ENCODE measurements around the gene SNAI3. TPM values are rescaled to one million over a fixed set of nuclear protein-coding genes. Genes with fewer than 3 reads are reported as not detected.

The SNAI3 gene
- total RNA-seq, 1 donor from 2014 or later: not detected

GRCh38 chr16:88661468-88661867 is 24.8 kb downstream of the SNAI3 start:
- H3K36me3 ChIP-seq: no peaks in the 10 kb centered on the region
- TF ChIP-seq POLR2A (IDR thresholded peaks at IDR 0.05) (no peak), POLR2AphosphoS5 (IDR thresholded peaks at IDR 0.05; ENCODE audit: insufficient read depth in 1 of 2, low read depth in 1 of 2) (no peak)
- TF ChIP-seq, protein P1, sequence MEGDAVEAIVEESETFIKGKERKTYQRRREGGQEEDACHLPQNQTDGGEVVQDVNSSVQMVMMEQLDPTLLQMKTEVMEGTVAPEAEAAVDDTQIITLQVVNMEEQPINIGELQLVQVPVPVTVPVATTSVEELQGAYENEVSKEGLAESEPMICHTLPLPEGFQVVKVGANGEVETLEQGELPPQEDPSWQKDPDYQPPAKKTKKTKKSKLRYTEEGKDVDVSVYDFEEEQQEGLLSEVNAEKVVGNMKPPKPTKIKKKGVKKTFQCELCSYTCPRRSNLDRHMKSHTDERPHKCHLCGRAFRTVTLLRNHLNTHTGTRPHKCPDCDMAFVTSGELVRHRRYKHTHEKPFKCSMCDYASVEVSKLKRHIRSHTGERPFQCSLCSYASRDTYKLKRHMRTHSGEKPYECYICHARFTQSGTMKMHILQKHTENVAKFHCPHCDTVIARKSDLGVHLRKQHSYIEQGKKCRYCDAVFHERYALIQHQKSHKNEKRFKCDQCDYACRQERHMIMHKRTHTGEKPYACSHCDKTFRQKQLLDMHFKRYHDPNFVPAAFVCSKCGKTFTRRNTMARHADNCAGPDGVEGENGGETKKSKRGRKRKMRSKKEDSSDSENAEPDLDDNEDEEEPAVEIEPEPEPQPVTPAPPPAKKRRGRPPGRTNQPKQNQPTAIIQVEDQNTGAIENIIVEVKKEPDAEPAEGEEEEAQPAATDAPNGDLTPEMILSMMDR (IDR thresholded peaks at IDR 0.05): no peak
- H3K9me3 ChIP-seq: no peaks in the 10 kb centered on the region
- no peaks in the 10 kb centered on the region for H3K27me3 ChIP-seq
- peaks cover 9% of the 10 kb centered on the region for H3K4me1 ChIP-seq
- H3K4me3 ChIP-seq: no peak overlapping the region
- DNase-seq (ENCODE audit: extremely low spot score in 2 of 2): no peak
- H3K27ac ChIP-seq: no peak overlapping the region
- intact Hi-C loops (cut with DNase I): no loop called here

GRCh38 chr16:88659160-88659559 is 27.1 kb downstream of the SNAI3 start:
- H3K27me3 ChIP-seq: no peaks in the 10 kb centered on the region
- no peak for TF ChIP-seq POLR2AphosphoS5 (IDR thresholded peaks at IDR 0.05; ENCODE audit: insufficient read depth in 1 of 2, low read depth in 1 of 2)
- TF ChIP-seq POLR2A (IDR thresholded peaks at IDR 0.05): no peak
- TF ChIP-seq, protein P1 (IDR thresholded peaks at IDR 0.05): no peak

DNA sequence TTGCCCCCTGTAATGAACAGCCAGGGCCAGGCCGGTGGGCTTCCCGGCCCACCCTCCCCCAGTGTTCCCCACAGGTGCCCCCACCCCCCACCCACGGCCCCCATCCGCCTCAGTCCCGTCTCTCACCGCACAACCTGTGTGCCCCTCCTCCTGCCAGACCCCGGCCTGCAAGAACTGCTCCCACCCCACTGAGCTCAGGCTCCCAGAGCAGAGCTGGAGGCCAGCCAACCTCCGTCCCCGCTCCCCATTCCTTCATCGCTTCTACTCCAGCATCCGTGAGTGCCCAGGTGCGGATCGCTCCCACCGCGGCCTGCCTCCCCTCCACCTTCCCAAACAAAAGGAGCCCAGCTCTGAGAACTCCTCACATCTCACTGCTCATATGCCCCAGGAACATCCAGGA is 27.6 kb downstream of the SNAI3 start:
- no peaks in the 10 kb centered on the region for H3K27me3 ChIP-seq
- no peaks in the 10 kb centered on the region for H3K36me3 ChIP-seq
- H3K4me3 ChIP-seq: no peak overlapping the region
- DNase-seq (ENCODE audit: extremely low spot score in 2 of 2): no peak
- no peaks in the 10 kb centered on the region for H3K9me3 ChIP-seq
- TF ChIP-seq, protein P1 (IDR thresholded peaks at IDR 0.05): no peak
- TF ChIP-seq POLR2A (IDR thresholded peaks at IDR 0.05) (no peak), POLR2AphosphoS5 (IDR thresholded peaks at IDR 0.05; ENCODE audit: insufficient read depth in 1 of 2, low read depth in 1 of 2) (no peak)
- H3K4me1 ChIP-seq: peaks cover 9% of the 10 kb centered on the region
- intact Hi-C loops (cut with DNase I): no loop called here
- no peak overlapping the region for H3K27ac ChIP-seq

More at GRCh38 chr16:88659160-88659559, 27.1 kb downstream of the SNAI3 start:
- Histone ChIP-seq H3K27ac (no peak overlapping the region), H3K4me3 (no peak overlapping the region), H3K4me1 (peaks cover 9% of the 10 kb centered on the region), H3K36me3 (no peaks in the 10 kb centered on the region), H3K9me3 (no peaks in the 10 kb centered on the region)
- DNase-seq (ENCODE audit: extremely low spot score in 2 of 2): no peak
- intact Hi-C loops (cut with DNase I): no loop called here

- no peaks in the 10 kb centered on the region for H3K9me3 ChIP-seq
- H3K4me1 ChIP-seq: peaks cover 6% of the 10 kb centered on the region
- H3K27ac ChIP-seq: no peak overlapping the region
- DNase-seq (ENCODE audit: extremely low spot score in 2 of 2): no peak
- TF ChIP-seq POLR2A (IDR thresholded peaks at IDR 0.05) (no peak), POLR2AphosphoS5 (IDR thresholded peaks at IDR 0.05; ENCODE audit: insufficient read depth in 1 of 2, low read depth in 1 of 2) (no peak)
- TF ChIP-seq, protein P1 (IDR thresholded peaks at IDR 0.05): no peak
- intact Hi-C loops (cut with DNase I): no loop called here
- no peaks in the 10 kb centered on the region for H3K36me3 ChIP-seq
- no peak overlapping the region for H3K4me3 ChIP-seq
- H3K27me3 ChIP-seq: no peaks in the 10 kb centered on the region
Observed at GRCh38 chr16:88657371-88657770, 28.9 kb downstream of the SNAI3 start.

GRCh38 chr16:88656291-88656980 is 29.9 kb downstream of the SNAI3 start:
- intact Hi-C loops (cut with DNase I): no loop called here
- H3K27ac ChIP-seq: no peak overlapping the region
- no peak for TF ChIP-seq POLR2A (IDR thresholded peaks at IDR 0.05)
- TF ChIP-seq, protein P1 (IDR thresholded peaks at IDR 0.05): no peak
- TF ChIP-seq POLR2AphosphoS5 (IDR thresholded peaks at IDR 0.05; ENCODE audit: insufficient read depth in 1 of 2, low read depth in 1 of 2): no peak

More at GRCh38 chr16:88656291-88656980, 29.9 kb downstream of the SNAI3 start:
- peaks cover 4% of the 10 kb centered on the region for H3K4me1 ChIP-seq
- H3K27me3 ChIP-seq: no peaks in the 10 kb centered on the region
- no peaks in the 10 kb centered on the region for H3K36me3 ChIP-seq
- no peak for DNase-seq (ENCODE audit: extremely low spot score in 2 of 2)
- no peak overlapping the region for H3K4me3 ChIP-seq
- no peaks in the 10 kb centered on the region for H3K9me3 ChIP-seq
